NCI-H524 treated with DMSO at 0.1 percent for 48 hours (cell line): ENCODE results near the gene CENPW.

Experiments used
- DNase-seq: peaks from one replicate; lab custom pipeline; 2025; lab: John Stamatoyannopoulos, UW

Gene CENPW

DNA sequence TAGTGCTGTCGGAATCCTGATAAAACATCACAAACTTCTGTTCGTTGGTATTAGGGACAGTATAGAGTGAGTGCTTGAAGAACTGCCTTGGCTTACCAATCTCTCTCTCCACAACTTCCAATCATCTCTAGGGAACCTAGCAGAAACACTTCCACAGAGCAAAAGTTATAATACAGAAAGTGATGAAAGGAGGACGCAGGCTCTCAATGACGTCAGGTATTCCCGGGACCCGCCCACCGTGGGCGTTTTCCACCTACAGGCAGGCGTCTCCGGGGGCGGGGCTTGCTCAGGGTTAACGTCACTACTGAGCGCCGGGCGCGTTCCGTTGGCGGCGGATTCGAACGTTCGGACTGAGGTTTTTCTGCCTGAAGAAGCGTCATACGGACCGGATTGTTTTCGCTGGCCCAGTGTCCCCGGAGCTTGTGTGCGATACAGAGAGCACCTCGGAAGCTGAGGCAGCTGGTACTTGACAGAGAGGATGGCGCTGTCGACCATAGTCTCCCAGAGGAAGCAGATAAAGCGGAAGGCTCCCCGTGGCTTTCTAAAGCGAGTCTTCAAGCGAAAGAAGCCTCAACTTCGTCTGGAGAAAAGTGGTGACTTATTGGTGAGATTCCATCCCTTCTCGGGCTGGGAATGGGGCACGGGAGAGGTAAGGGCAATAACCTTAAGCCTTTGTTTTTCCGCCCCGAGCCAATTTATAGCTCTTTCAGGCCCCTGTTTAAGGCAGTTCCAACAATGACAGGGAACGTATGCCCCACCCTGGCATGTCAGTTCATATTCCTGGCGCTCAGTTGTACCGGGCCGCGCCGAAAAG, at the start of gene CENPW:
CENPW (plus strand) TSS at position 320 of the 814 bp plus-strand sequence; CDS start at position 479, 159 bp downstream.
- peak; percentile 45 for DNase-seq

DNA sequence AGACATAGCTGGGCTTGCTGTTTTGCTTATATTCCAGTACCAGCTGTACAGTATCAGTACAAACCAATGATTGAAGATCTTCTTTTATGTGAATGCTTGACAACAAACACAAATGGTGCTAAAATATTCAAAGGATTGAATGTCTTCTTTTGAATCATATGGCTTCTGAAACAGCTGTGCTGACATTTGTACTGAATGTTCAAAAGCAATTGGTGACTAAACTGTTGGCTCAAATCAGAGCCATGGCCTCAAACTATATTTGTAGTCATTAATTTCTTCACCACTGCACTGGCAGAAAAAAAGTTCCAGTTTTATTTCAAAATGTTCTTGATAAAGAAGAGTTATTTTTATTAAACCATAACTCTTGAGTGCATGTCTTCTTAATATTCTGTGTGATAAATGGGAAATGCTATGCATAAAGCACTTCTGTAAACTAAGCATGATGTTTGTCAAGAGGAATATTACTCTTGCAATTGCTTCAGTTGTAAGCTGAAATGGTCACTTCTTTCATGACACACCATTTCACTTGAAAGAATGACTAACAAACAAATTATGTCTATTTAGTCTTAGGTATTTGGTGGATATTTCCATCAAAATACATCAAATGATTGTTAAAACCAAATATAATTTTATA, 45.9 kb upstream of the CENPW start:
- DNase-seq: no peak

DNA sequence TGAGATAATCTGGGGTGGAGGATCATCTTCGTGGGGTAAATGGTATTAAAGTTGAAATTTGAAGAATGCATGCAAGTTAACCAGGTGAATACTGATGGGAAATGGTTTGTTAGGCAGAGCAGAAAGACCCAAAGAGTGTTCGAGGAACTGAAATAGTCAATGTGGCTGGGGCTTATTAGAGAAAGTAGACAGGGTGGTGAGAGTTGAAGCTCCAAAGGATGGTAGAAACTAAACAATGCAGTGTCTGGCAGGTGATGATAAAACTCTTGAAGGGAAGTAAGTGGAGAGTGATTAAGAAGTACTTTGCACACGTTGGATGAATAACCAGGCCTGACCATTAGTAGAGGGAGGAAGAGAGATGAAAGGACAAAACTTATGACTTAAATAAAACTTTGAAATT, 39.8 kb upstream of the CENPW start:
- no peak for DNase-seq

DNA sequence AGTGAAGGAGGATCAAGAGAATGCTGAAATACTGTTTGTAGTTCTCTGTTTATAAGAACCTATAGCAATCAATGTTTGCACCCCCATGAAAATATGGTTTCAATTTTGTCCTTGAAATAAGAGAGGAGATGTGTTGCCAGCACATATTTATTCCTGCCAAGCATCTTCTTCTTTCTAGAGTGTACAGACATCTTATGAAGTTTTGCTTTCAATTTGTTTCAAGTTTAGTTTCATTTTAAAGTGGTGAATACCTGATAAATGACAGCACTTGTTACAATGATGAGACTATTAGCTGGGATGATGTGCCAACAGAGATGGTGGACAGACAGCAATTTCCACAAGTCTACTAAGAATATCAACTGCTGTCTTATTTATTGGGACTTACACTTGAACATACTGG, 39.2 kb upstream of the CENPW start:
- DNase-seq: no peak

DNA sequence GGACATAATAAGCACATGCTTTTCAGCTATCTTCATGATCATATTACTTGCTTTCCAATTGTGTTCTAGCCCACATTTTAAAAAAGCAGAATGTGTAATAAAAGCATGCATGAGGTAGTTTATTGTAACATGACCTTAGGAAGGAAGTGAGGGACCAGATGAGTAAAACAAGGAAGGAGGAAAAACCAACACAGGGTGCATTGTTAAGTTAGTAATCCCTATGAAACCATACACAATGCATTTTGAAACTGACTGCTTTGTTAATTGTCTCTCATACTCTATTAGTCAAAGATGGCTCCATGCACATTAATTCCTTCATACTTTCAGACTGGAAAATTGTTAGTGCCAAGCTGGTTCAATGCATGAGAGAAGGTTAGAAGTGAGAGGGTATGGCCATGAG, 37.7 kb upstream of the CENPW start:
- DNase-seq: no peak

DNA sequence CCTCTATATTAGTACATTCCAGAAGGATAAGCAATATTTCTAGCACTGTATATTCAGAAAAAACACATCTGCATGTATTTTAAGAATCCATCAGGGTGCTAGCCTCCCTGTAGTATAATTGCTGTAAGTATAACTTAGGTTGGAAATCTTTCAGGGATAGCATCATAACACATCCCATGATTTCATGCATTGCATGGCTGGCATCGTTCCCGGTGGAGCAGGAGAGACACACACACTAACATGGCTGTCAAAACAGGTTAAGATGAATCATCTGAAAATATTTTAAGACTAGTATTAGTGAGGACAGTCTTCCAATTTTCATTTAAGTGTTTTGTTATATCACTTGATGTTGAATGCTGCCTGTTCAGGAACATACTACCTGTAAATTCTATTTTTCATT, 32.1 kb upstream of the CENPW start:
- DNase-seq: no peak

DNA sequence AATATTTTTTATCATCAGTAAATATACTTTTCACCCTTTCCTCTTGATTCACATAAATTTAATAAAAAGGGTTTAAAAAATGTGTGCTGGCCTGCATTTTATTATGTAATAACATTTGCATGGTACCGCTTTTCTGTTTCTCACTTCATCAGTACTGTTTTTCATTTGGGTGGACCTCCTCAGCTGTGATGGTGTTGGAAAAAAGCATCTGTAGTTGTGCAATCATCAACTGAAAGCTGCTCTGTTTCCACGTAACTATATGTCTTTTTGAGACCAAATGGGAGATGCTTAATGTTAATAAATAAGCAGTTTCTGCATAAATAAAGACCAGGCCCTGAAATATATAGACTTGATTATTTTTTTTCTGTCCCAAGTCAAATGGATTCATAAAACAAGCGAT, 31.6 kb upstream of the CENPW start:
- DNase-seq: no peak

DNA sequence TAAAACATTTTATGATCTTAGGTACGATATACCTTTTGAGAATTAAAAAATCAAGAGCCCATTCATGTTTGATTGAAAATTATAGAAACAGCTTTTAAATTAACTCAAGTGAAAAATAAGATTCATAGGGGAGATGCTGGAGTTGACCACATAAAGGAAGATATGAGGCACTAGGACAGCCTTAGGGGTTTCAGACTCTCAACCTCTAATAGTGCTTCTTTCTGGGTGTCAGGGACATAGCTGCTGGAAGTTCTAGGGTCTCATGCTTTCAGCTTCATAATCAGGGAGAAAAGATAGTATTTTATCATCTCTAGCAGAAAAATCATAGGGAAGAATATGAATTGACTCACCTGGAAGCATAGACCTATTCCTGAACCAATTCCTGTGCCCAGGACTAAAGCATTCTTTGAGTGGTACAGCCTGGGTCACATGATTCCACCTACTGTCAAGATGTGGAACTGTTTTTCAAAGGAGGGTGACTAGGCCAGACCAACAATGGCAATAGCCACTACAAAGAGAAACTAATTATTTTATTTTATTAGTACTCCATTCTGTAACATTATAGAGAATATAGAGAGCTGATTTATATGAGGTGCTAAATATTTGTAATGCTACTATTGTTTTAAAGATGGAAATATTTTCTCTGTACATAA, 27.8 kb upstream of the CENPW start:
- DNase-seq: no peak

DNA sequence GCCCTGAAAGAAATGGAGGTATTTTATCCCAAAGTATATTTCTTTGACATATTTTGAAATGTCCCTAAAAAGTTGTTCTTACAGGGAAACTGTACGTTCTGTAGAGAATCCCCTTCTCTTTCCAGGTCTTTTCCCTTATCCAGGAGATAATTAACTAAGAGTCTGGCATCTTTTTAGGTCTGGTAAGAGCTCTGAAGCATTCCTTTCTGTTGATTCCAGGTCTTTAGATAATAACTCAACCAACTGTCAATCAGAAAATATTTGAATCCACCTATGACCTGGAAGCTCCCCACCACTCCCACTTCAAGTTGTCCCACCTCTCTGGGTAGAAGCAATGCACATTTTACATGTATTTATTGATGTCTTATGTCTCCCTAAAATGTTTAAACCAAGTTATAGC, 26.0 kb upstream of the CENPW start:
- no peak for DNase-seq

DNA sequence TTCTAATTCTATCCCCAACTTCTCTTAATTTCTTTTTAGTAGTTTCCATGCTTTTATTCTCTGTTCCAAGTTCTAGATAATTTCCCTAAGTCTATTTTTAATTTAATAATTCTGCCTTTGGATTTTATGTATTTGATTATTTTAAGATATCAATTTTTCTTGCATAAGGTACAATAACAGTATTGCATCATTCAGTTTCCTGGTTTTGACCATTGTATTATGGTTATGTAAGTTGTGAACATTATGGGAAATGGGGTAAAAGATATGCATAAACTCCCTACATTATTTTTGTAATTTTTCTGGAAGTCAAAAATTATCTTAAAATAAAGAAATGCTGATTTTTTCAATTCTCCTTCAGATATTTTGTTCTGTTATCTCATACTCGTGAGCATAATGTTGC, 21.1 kb upstream of the CENPW start:
- no peak for DNase-seq

DNA sequence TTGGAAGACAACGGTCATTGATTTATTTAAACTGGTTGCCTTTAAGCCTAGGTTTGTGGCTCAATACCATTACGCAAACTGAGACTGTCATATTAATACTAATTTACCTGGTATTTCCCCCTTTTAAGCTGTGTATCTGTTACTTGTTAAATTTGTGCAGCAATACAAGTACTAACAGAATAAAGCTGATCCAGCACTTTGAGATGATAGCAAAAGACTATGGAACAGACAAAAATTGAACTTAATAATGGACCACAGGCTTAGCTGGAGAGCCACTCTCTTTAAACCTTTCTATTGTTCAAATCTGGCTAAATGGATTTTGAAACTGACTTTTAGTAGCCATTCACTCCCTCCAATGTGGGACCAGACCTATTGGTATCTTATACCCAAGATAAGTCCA, 6.2 kb upstream of the CENPW start:
- DNase-seq: no peak

DNA sequence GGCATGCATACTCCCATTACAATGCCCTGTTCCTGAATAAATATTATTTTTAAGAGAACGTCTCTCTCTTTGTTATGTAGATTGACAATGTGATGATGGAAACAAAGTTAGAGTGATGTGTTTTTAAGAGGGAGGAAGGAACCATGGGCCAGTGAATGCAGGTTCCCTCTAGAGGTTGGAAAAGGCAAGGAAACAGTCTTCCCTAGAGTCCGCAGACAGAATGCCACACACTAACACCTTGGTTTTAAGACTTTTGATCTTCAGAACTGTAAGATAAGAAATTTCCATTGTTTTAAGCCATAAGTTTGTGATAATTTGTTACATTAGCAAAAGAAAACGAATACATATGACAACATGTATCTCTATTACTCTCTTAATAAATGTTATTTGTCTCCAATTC, 4.7 kb upstream of the CENPW start:
- DNase-seq: no peak

DNA sequence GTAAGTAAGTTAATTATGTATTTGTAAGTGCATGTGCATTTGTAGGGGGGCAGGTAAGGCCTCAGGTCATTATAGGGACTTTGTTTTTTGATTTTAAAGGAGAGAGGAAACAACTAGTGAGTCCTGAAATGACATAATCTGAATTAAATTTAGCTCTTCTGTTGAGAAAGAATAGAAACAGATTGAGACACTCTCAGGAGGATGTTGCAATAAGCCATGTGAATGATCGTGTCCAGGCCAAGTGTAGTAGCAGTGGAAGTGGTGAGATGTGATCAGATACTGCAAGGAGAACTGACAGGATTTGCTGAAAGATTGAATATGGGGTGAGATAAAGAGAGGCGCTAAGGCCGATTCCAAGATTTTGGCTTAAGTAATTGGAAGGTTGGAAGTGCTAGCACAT, 2.6 kb upstream of the CENPW start:
- DNase-seq: no peak

DNA sequence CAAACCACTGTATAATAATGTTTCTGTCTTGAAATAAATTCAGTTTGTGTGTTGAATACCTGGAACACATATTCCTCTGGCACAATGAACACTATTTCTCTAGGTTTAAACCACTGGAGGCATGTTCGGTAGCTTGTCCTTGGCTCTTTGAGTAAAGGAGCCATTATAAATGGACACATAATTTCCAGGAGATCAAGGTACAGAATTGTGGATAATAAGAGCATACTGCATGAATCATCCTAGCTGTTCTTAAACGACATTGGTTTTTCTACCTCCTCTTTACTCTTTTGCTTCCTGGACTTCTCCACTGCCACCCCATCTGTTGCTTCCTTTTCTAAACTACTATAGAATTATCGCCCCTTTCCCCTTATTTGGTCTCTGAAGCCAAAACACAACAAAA, 1.2 kb downstream of the CENPW start:
- no peak for DNase-seq

DNA sequence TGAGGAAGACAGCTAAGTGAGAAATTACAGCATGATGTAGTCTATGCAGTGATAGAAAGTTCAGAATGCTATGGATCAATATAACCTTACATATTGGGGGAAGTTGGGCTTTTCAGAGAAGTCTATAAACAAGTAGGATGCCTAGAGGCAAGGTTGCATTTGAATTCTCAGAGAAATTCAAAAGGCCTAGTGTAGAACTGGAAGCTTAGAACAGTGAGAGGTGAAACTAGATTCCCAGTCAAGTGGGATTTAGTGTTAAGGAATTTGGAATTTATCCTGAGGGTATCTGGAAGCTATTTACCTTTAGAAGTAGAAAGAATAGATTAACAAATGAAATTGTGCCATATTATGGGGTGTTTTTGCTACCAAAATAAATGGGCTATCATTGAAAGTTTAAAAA, 4.3 kb downstream of the CENPW start:
- DNase-seq: no peak

DNA sequence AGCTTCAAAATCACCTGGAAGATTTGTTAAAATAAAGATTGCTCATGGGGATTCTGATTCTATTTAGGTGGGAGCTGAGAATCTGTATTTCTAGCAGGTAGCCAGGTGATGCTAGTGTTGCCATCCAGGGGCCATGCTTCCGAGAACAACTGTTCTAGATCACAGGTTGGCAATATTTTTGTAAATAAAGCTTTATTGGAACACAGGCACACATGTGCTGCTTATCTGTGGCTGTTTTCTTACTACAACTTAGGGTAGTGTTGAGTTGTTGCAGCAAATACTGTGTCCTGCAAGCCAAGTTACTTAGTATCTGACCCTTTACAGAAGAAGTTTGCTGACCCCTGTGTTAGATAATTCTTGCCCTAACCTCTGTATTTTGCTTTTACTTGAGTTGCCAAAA, 12.0 kb downstream of the CENPW start:
- no peak for DNase-seq

DNA sequence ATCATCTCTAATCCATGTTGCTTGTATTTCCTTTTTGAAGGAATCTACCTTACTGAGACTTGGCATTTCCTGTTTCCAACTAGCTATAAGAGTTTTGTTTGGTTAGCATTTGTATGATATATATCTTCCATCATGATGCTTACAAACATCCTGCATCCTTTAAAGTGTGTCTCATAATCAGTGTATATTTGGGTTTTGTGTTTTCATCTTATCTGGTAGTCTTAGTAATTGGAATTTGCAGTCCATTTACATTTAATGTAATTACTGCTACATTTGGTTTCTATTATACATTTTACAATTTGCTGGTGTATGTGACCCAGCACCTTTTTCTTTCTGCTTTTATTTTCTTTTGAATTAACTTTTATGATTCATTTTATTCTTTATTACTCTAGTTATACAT, 12.6 kb downstream of the CENPW start:
- no peak for DNase-seq

DNA sequence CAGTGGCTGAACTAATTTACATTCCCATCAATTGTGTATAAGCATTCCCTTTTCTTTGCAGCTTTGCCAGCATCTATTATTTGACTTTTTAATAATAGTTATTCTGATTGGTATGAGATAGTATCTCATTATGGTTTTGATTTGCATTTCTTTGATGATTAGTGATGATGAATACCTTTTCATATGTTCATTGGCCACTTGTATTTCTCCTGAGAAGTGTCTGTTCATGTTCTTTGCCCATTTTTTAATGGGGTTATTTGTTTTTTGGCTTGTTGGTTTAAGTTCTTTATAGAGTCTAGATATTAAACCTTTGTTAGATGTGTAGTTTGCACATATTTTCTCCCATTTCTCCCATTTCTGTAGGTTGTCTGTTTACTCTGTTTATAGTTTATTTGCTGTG, 16.6 kb downstream of the CENPW start:
- no peak for DNase-seq

DNA sequence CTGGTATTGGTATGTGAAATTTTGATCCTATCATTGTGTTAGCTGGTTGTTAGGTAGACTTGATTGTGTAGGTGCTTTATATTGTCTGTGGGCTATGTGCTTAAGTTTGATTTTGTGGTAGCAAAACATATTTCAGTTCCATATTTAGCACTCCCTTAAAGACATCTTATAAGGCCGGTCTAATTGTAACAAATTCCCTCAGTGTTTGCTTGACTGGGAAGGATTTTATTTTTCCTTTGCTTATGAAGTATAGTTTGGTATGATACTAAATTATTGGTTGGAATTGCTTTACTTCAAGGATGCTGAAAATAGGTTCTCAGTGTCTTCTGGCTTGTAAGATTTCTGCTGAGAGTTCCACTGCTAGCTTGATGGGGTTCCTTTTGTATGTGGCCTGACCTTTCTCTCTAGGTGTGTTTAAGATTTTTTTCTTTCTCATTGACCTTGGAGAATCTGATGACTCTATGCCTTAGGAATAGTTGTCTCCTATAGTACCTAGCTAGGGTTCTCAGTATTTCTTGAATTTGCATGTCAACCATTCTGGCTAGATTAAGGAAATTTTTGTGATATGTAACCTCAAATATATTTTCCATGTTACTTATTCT, 20.1 kb downstream of the CENPW start:
- no peak for DNase-seq

DNA sequence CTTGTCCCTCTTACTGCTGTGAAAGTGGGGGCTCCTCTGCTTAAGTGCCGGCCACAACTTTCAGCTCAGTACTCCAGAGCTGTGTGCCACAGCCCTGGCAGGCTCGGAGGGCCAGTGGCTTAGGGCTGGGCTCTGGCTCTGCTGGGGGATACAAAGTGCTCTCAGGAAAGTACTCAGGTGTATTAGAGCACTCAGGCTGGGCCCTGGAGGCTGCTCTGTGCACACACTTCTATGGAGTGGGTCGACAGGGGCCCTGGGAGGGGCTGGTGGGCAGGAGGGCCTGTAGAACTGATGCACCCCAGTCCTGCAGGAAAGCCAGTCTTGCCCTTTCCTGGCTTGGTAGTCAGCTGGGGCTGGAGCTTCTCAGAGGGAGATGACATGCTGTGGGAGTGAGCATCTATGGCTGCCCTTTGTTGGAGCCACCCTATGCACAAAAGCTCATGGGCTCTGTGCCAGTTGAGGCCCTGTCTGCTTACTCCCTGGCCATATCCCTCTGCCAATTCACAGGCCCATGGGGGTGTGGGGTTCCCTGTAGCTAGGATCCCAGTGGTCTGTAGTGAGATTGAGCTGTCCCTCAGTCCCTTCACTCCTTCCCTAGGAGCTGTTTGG, 22.0 kb downstream of the CENPW start:
- no peak for DNase-seq

DNA sequence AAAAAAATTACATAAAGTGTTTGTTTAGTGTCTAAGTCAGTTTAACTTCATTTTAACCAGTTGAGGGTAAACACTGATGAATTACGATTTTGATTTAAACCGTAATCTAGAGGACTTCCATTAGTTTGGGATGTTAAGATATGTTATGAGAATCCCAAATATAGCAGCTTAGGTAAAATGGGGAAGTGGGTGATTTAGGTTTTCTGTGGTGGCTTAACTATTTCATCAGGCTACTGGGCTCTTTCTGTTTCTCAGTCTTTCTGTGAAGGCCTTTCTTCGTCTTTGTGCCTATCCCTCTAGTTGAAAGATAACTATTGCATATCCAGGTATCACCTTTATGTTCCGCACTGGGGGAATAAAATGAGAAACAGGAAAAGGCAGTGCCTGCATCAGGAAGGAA, 27.9 kb downstream of the CENPW start:
- DNase-seq: no peak

DNA sequence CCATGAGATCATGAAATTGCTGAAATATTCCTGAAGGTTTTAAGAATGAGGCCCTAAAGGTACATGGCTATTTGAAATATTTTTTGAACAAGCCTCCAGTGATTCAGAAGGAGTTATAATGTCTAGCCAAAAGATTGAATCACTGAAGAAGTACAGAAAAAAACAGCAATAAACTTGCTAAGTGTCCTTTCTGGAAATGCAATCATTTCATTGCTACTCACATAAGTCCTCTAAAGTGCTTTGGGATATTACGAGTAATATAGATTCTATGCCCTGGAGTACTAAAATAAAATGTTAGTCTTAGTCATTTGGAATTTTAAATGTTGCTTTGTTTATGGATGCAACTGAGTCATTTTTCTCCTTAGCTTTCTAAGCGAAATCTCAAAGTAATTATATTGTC, 32.7 kb downstream of the CENPW start:
- DNase-seq: no peak

DNA sequence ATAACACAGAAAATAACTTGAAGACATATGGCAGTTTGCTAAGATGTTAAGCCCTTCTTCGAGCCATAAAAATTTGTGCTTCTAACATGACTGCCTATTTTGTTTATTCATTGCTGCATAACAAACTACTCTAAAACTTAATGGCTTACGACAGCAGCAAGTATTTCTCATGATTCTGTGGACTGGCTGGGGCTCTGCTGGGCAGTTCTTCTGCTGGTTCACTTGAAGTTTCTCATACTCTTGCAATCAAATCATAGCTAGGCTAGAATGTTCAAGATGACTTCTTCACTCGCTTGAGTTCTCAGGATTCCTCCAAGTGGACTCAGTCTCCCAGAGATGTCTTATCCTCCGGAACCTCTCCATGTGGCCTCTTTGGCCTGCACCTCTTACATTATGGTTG, 33.4 kb downstream of the CENPW start:
- no peak for DNase-seq
